BE2C (cell line): Measurements from ENCODE around the gene SMIM45.

ENCODE experiments used
- DNase-seq: peaks from one replicate; pipeline ENCODE4 v3.0.0-alpha.2; 2020
- H3K27me3 ChIP-seq: fragments of 250-450 bp; sonication (Bioruptor Pico); 2 replicates; pipeline ENCODE4 v1.5.1; 2020; ENCODE audit warnings: mild to moderate bottlenecking
- H3K36me3 ChIP-seq: fragments of 250-450 bp; sonication (Bioruptor Pico); 2 replicates; pipeline ENCODE4 v1.5.1; 2020; ENCODE audit warnings: mild to moderate bottlenecking
- H3K4me1 ChIP-seq: fragments of 250-450 bp; sonication (Bioruptor Pico); 2 replicates; pipeline ENCODE4 v1.5.1; 2020
- H3K4me3 ChIP-seq: 2 replicates; pipeline ENCODE4 v1.5.1; 2011; ENCODE audit warnings: low read depth, low read length
- H3K9me3 ChIP-seq: fragments of 250-450 bp; sonication (Bioruptor Pico); 2 replicates; pipeline ENCODE4 v1.5.1; 2020
- CTCF ChIP-seq: IDR thresholded peaks from 2 replicates; pipeline ENCODE4 v1.5.1; 2012; ENCODE audit warnings: mild to moderate bottlenecking, low read depth, low read length

SMIM45 gene

GRCh38 chr22:42000466-42000865 lies 48.5 kb downstream of the SMIM45 start:
- Histone ChIP-seq H3K9me3 (peaks cover 7% of the 10 kb centered on the region), H3K36me3 (no peaks in the 10 kb centered on the region), H3K27me3 (no peaks in the 10 kb centered on the region), H3K4me3 (no peak overlapping the region), H3K4me1 (no peaks in the 10 kb centered on the region)
- TF ChIP-seq CTCF = no peak
- DNase-seq = no peak

DNA sequence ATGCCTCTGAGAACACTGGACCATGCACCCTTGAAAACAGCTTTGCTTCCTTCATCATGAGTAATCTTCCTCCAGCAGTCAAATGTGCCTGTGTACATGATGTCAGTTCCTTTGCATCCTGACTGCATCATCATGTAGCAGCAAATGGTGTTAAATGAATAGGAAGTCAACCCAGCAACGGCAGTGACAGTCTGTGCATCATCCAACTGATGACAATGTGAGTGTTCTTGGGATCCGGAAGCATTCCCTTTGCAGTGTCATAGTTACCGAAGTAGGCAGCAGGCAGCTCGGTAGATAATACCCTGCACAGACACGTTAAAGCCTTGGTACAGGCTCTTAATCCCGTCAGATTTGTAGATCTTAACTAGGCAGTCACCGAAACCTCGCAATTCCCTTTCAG lies 49.2 kb downstream of the SMIM45 start:
- DNase-seq = no peak
- Histone ChIP-seq H3K4me3 (no peak overlapping the region), H3K27me3 (no peaks in the 10 kb centered on the region), H3K9me3 (peaks cover 7% of the 10 kb centered on the region), H3K4me1 (no peaks in the 10 kb centered on the region), H3K36me3 (no peaks in the 10 kb centered on the region)
- no peak for TF ChIP-seq CTCF

DNA sequence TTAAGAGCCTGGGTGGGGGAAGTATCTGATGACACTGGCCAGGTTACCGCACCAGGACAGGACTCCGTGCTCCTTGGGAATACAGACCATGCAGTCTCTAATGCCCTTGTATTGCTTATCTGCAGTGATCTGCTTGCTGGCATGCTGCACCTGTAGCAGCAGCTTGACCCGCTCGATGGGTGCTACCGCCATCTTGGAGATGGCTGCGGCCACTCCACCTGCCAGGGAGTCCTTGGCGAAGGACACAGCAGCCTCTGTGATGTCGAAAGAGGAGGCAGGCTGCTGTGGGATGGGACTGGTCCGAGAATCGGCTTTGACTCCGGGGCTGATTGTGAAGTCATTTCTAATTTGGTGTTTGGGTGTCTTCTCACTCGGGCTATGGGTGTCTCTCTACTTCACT lies 49.8 kb downstream of the SMIM45 start:
- Histone ChIP-seq H3K4me1 (no peaks in the 10 kb centered on the region), H3K27me3 (no peaks in the 10 kb centered on the region), H3K4me3 (no peak overlapping the region), H3K9me3 (peaks cover 7% of the 10 kb centered on the region), H3K36me3 (no peaks in the 10 kb centered on the region)
- no peak for TF ChIP-seq CTCF
- no peak for DNase-seq

DNA sequence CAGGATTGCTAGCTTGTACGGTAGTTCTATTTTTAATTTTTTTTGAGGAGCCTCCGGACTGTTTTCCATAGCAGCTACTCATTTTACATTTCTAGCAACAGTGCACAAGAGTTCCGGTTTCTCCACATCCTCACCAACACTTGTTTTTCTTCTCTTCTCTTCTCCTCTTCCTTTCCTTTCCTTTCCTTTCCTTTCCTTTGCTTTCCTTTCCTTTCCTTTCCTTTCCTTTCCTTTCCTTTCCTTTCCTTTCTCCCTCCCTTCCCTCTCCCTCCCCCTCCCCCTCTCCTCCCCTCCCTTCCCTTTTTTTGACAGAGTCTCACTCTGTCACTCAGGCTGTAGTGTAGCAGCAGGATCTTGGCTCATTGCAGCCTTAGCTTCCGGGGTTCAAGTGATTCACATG lies 56.0 kb downstream of the SMIM45 start:
- no peak for TF ChIP-seq CTCF
- H3K36me3 ChIP-seq = no peaks in the 10 kb centered on the region
- no peaks in the 10 kb centered on the region for H3K27me3 ChIP-seq
- no peaks in the 10 kb centered on the region for H3K4me1 ChIP-seq
- H3K4me3 ChIP-seq = no peak overlapping the region
- no peak for DNase-seq
- H3K9me3 ChIP-seq = peaks cover 3% of the 10 kb centered on the region; the same call in 1 of the 2 replicates
